Ovary (tissue), 9 donors: Measurements from ENCODE around the gene PIP5K1A. TPM values are rescaled to one million over a fixed set of nuclear protein-coding genes. Genes with fewer than 3 reads are reported as not detected.
A peak's percentile ranks its signal among the peaks of the same experiment; 100 is the strongest.
"Not testable (repeated sequence)": the region's sequence is repeated elsewhere in the genome, so short reads cannot be mapped to it uniquely, and the experiment has no call there.

ENCODE experiments used
- DNase-seq, 5 donors: peaks; one replicate each; pipeline ENCODE4 v3.0.0-alpha.2; 2019 to 2020
- H3K27ac ChIP-seq, 2 donors: fragments of 200-600 bp; one replicate each; pipeline versions ENCODE4 v1.5.1 to v1.8.0; 2019 to 2022
- H3K27me3 ChIP-seq: fragments of 200-600 bp; one replicate; pipeline ENCODE4 v1.8.0; 2022
- H3K36me3 ChIP-seq: fragments of 200-600 bp; sonication (generic); one replicate; pipeline ENCODE4 v1.5.1; 2019
- H3K4me1 ChIP-seq: one replicate; pipeline ENCODE4 v1.8.1; 2013; ENCODE audit warnings: mild to moderate bottlenecking, moderate library complexity; ENCODE audit not compliant: insufficient read depth
- H3K4me3 ChIP-seq: fragments of 200-600 bp; sonication (generic); one replicate; pipeline ENCODE4 v1.5.1; 2017
- H3K9me3 ChIP-seq, 2 donors: fragments of 200-600 bp in 1 of 2; sonication (generic) in 1 of 2; one replicate each; pipeline versions ENCODE4 v1.5.1 to v1.8.1; 2013 to 2019; ENCODE audit warnings: mild to moderate bottlenecking in 1 of 2, moderate library complexity in 1 of 2
- CTCF ChIP-seq, 3 donors: fragments of 450-650 bp in 2 of 3; fragments of 200-600 bp in 1 of 3; IDR thresholded peaks; one replicate each; pipeline versions ENCODE4 v1.5.1 to v1.8.0; 2016 to 2022; ENCODE audit warnings: antibody characterized with exemption in 3 of 3, mild to moderate bottlenecking in 1 of 3
- EP300 ChIP-seq: sonication (generic); formaldehyde crosslinking; IDR thresholded peaks from one replicate; pipeline ENCODE4 v1.6.1; 2017; ENCODE audit warnings: antibody characterized with exemption
- POLR2A ChIP-seq: fragments of 450-650 bp; IDR thresholded peaks from one replicate; pipeline ENCODE4 v1.6.1; 2017; ENCODE audit warnings: antibody characterized with exemption, mild to moderate bottlenecking, moderate library complexity
- whole genome bisulfite sequencing, 3 donors: extraction: QIAGEN DNeasy Blood & Tissue Kit in 1 of 3; methylation state at CpG; one replicate each; pipeline versions ENCODE4 v1.1.5 to v1.1.7; 2013 to 2017; 5-methylcytosine and 5-hydroxymethylcytosine counted together
- intact Hi-C, 4 donors: fragments of 100-400 bp; cut with DNase I; formaldehyde crosslinking; loops; one replicate each; pipeline versions ENCODE4 v1.11.0 to v1.15.1; 2022 to 2023
- polyA plus RNA-seq, 2 donors: library from polyadenylated mRNA; stranded (reverse); fragments of 200-250 nt in 1 of 2; fragments of 350-450 nt in 1 of 2; fragmentation: Illumina TruSeq in 1 of 2; extraction: RNeasy Lipid Tissue Mini Kit (QIAGEN cat#74804) in 1 of 2; gene quantifications; one replicate each; pipeline ENCODE4 v1.2.3, GENCODE V29; 2013 to 2014
- total RNA-seq, 7 donors: library from RNA; depleted of rRNA in 2 of 7; stranded (reverse); fragments of >200 nt in 2 of 7; fragmentation: NEBNext Ultra II Directional in 3 of 7; extraction: Animal tissue kit (Norgen Biotek cat#: 25700) in 3 of 7; gene quantifications; one replicate each; pipeline versions ENCODE4 v1.1.0 to v1.2.4, GENCODE V29; 2016 to 2023
- donor health status: DM: no; HTN: no; CAD: no; lungs with moderate emphysema.
- donor health status: DM: no; HTN: no; CAD: no.
- donor health status: Bipolar disorder and iron deficiency.
- donor health status: DM: yes; HTN: yes; CAD: no.
- donor health status: DM: no; HTN: no; CAD: no.
- donor health status: DM: yes; HTN: yes; CAD: no.

Gene PIP5K1A
- total and polyA plus RNA-seq, 9 donors = 19.8 to 62.8 (median 47.5) TPM

- no peaks in the 10 kb centered on the region for H3K27me3 ChIP-seq
- TF ChIP-seq EP300 (no peak), CTCF (IDR thresholded peaks at IDR 0.05) (no peak), POLR2A (no peak)
- H3K4me3 ChIP-seq = peak overlapping the region; percentile 76
- no peak overlapping the region for H3K27ac ChIP-seq
- no peaks in the 10 kb centered on the region for H3K9me3 ChIP-seq
- H3K4me1 ChIP-seq = peaks cover 6% of the 10 kb centered on the region
- WGBS, 3 donors = 3 to 4% (median 3%) methylated on average over 11 of the region's 11 CpGs
- H3K36me3 ChIP-seq = no peaks in the 10 kb centered on the region
- intact Hi-C loops = loop anchor here in 3 of 4 donors (5.0 to 10.0 kb wide), 3 partner anchors 52 to 125 kb away; partner anchors contain the start of genes PSMD4 (in 2 of the 3) and PI4KB (in 1 of the 3)
- DNase-seq = peak in 1 of 5 donors; percentile 37
Observed at GRCh38 chr1:151199873-151200581, 1.7 kb downstream of the PIP5K1A start.

- H3K4me1 ChIP-seq, H3K36me3 ChIP-seq, H3K27me3 ChIP-seq, H3K4me3 ChIP-seq, H3K9me3 ChIP-seq, DNase-seq, H3K27ac ChIP-seq, intact Hi-C loops: not testable (repeated sequence)
- 84 to 89% (median 88%) methylated on average over 12 of the region's 12 CpGs for WGBS, 3 donors
Observed at GRCh38 chr1:151205381-151205965, 7.1 kb downstream of the PIP5K1A start.

- no peaks in the 10 kb centered on the region for H3K9me3 ChIP-seq
- no peak overlapping the region for H3K27ac ChIP-seq
- no peaks in the 10 kb centered on the region for H3K27me3 ChIP-seq
- intact Hi-C loops = no loop called here
- no peak overlapping the region for H3K4me3 ChIP-seq
- no peaks in the 10 kb centered on the region for H3K4me1 ChIP-seq
- TF ChIP-seq POLR2A (no peak), EP300 (no peak), CTCF (IDR thresholded peaks at IDR 0.05) (no peak)
- WGBS, 3 donors = 76 to 82% (median 81%) methylated on average over 1 of the region's 1 CpG
- no peak for DNase-seq
- H3K36me3 ChIP-seq = no peaks in the 10 kb centered on the region
Observed at GRCh38 chr1:151210830-151211229, 12.5 kb downstream of the PIP5K1A start.

GRCh38 chr1:151211972-151212705, 13.8 kb downstream of the PIP5K1A start:
- Histone ChIP-seq H3K9me3 (no peaks in the 10 kb centered on the region), H3K4me3 (no peak overlapping the region), H3K4me1 (no peaks in the 10 kb centered on the region), H3K27me3 (no peaks in the 10 kb centered on the region), H3K27ac (no peak overlapping the region), H3K36me3 (no peaks in the 10 kb centered on the region)
- TF ChIP-seq CTCF (IDR thresholded peaks at IDR 0.05) = no peak
- TF ChIP-seq POLR2A = no peak
- no peak for TF ChIP-seq EP300
- intact Hi-C loops = no loop called here
- WGBS, 3 donors = 87 to 88% (median 87%) methylated on average over 15 of the region's 15 CpGs
- DNase-seq = no peak
